ENCODE measurements around the gene MXD3. TPM values are rescaled to one million over a fixed set of nuclear protein-coding genes. Genes with fewer than 3 reads are reported as not detected.
"Not testable (repeated sequence)": the region's sequence is repeated elsewhere in the genome, so short reads cannot be mapped to it uniquely, and the experiment has no call there.

MXD3 gene
- 12.6 and 18.3 TPM in 2 replicates for total RNA-seq (2014; rRNA removed; shearing (Covaris generic); ENCODE audit: low replicate concordance)

DNA sequence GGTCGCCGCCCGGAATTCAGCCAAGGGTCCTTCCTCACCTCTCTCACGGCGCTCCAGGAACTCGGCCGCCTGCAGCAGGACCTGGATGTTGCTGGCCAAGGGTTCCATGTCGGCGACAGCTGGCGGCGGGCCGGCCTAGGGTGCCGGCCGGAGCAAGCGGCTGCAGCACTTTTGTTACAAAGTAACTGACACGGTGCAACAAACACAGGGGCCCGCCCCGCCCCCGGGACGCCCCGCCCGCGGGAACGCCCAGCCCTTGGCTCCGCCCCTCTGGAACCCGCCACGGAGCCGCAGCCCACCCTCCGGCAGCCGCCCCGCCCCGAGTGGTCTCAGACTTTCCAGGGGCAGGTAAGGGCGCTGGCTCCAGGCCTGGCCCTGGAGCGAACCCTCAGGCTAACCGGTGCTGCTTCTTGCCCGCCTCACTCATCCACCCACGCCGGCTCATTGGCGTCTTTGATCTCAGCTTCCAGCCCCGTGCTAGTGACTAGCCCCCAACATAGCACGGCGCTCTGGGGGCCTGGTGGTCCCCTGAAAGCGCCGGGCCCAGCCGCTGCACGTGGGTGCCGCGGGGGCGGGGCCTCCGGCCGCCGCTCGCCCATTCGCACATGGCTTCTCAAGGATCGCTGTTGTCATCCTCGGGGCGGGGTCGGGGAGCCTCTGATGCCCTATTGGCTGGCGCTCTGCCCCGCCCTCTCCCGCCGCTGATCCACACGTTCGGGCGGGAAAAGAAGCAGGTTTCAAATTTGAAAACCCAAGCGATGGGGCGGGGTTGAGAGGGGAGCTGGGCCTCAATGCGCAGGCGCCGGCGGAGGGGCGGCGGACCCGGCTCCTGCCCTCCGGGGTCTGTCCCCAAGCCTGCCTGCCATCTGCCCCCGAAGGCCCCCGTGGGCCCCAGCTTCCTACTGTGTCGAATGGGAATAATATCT lies at the start of gene MXD3:
Gene MXD3, minus strand, starts transcription at position 176 of the 926 bp plus-strand sequence. Its CDS starts 68 bp downstream, at position 108.
- peak within 1 kb of the TSS; percentile 94 for H3K4me3 ChIP-seq (ENCODE audit: low read length)
- peak within 1 kb of the TSS; percentile 74 for H3K4me2 ChIP-seq (ENCODE audit: low read depth, low read length, poor library complexity, severe bottlenecking)
- DNase-seq, result peak; percentile 99
- peak within 1 kb of the TSS; percentile 82 for H3K27ac ChIP-seq (ENCODE audit: low read length)
- H3K36me3 ChIP-seq (ENCODE audit: insufficient read depth, low read length), result no peaks in the 10 kb centered on the region
- 0 out of 2 replicates have a peak within 1 kb of the TSS, but pooled peaks have one; percentile 75 for H2AFZ ChIP-seq (ENCODE audit: low read length)
- peak within 1 kb of the TSS; percentile 93 for H3K9ac ChIP-seq (ENCODE audit: low read length)
- H3K4me1 ChIP-seq (ENCODE audit: low read length), result peaks cover 34% of the 10 kb centered on the region
- no peaks in the 10 kb centered on the region for H3K9me2 ChIP-seq (replicated peaks; ENCODE audit: insufficient read depth, low read length)
- H3K27me3 ChIP-seq (ENCODE audit: low read length), result no peaks in the 10 kb centered on the region
- H3K9me3 ChIP-seq (ENCODE audit: low read length), result no peaks in the 10 kb centered on the region
- no peaks in the 10 kb centered on the region for H3K79me2 ChIP-seq (ENCODE audit: low read length)
- peaks cover 10% of the 10 kb centered on the region for H4K20me1 ChIP-seq (ENCODE audit: insufficient read depth, low read depth, low read length)

DNA sequence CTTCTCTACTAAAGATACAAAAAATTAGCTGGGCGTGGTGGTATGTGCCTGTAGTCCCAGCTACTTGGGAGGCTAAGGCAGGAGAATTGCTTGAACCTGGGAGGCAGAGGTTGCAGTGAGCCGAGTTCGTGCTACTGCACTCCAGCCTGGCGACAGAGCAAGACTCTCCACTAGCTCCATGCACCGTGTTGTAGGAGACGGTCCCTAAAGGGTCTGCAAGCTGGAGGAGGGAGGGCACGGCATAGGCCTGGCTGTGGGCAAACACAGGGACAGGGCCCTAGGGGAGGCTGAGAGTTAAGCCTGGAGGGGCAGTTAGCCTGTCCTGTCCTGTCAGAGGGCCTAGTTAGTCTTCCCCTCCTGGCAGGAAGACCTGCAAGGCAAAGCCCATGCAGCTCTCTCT lies 49.0 kb upstream of the MXD3 start:
- not testable (repeated sequence) for H3K9me3 ChIP-seq (ENCODE audit: low read length); H3K36me3 ChIP-seq (ENCODE audit: insufficient read depth, low read length); H3K4me3 ChIP-seq (ENCODE audit: low read length); H4K20me1 ChIP-seq (ENCODE audit: insufficient read depth, low read depth, low read length); H2AFZ ChIP-seq (ENCODE audit: low read length); H3K27ac ChIP-seq (ENCODE audit: low read length); DNase-seq; H3K9me2 ChIP-seq (replicated peaks; ENCODE audit: insufficient read depth, low read length); H3K27me3 ChIP-seq (ENCODE audit: low read length)
- Histone ChIP-seq H3K9ac (ENCODE audit: low read length) (peak overlapping the region; percentile 60; the same call in 1 of the 2 replicates), H3K4me2 (ENCODE audit: low read depth, low read length, poor library complexity, severe bottlenecking) (peak overlapping the region; percentile 75), H3K4me1 (ENCODE audit: low read length) (peaks cover 58% of the 10 kb centered on the region), H3K79me2 (ENCODE audit: low read length) (peaks cover 23% of the 10 kb centered on the region)

- Histone ChIP-seq H3K4me3 (ENCODE audit: low read length) (no peak overlapping the region; the same call in 1 of the 2 replicates), H3K27me3 (ENCODE audit: low read length) (no peaks in the 10 kb centered on the region), H3K9me3 (ENCODE audit: low read length) (0 out of 2 replicates have a peak, but pooled peaks cover 3% of the 10 kb centered on the region), H3K4me2 (ENCODE audit: low read depth, low read length, poor library complexity, severe bottlenecking) (peak overlapping the region; percentile 82), H3K9ac (ENCODE audit: low read length) (peak overlapping the region; percentile 87; the same call in 1 of the 2 replicates), H3K27ac (ENCODE audit: low read length) (no peak overlapping the region), H3K79me2 (ENCODE audit: low read length) (peaks cover 23% of the 10 kb centered on the region), H2AFZ (ENCODE audit: low read length) (no peak overlapping the region), H3K36me3 (ENCODE audit: insufficient read depth, low read length) (no peaks in the 10 kb centered on the region; the same call in 1 of the 2 replicates), H3K4me1 (ENCODE audit: low read length) (peaks cover 58% of the 10 kb centered on the region), H4K20me1 (ENCODE audit: insufficient read depth, low read depth, low read length) (no peaks in the 10 kb centered on the region), H3K9me2 (replicated peaks; ENCODE audit: insufficient read depth, low read length) (no peaks in the 10 kb centered on the region)
- no peak for DNase-seq
These were observed 48.2 kb upstream of the MXD3 start for GRCh38 chr5:177359860-177360259.

- DNase-seq, result no peak
- H3K4me3 ChIP-seq (ENCODE audit: low read length), result no peak overlapping the region; the same call in 1 of the 2 replicates
- no peak overlapping the region for H2AFZ ChIP-seq (ENCODE audit: low read length)
These were observed 47.8 kb upstream of the MXD3 start for GRCh38 chr5:177359451-177359851.

DNA sequence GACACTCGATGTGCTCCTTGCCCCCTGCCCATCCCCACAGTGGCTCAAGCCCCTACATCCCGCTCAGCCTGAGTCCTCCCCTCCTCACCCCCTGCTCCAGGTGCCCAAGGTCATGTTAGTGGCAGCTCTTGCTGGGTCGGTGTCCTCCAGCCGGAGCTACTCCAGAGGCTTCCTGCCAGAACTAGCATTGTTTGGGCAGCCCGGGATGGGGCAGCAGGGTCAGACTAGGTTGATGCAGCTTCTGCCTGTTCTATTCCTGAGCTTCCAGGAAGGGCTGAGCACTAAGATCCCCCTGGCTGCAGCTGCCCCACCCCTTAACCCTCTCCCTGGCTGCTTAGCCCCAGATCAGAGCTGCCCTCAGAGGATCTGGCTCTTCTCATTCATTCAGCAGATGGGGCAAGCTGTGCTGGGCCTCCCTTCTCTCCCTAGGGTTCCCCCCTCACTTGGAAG lies 46.7 kb upstream of the MXD3 start:
- Histone ChIP-seq H2AFZ (ENCODE audit: low read length) (peak overlapping the region; percentile 93), H3K4me2 (ENCODE audit: low read depth, low read length, poor library complexity, severe bottlenecking) (peak overlapping the region; percentile 82), H3K9me3 (ENCODE audit: low read length) (0 out of 2 replicates have a peak, but pooled peaks cover 3% of the 10 kb centered on the region), H3K27me3 (ENCODE audit: low read length) (no peaks in the 10 kb centered on the region), H3K9ac (ENCODE audit: low read length) (peak overlapping the region; percentile 87), H3K79me2 (ENCODE audit: low read length) (peaks cover 23% of the 10 kb centered on the region), H3K36me3 (ENCODE audit: insufficient read depth, low read length) (no peaks in the 10 kb centered on the region; the same call in 1 of the 2 replicates), H3K4me3 (ENCODE audit: low read length) (peak overlapping the region; percentile 92), H3K27ac (ENCODE audit: low read length) (peak overlapping the region; percentile 67), H3K4me1 (ENCODE audit: low read length) (peaks cover 54% of the 10 kb centered on the region), H3K9me2 (replicated peaks; ENCODE audit: insufficient read depth, low read length) (no peaks in the 10 kb centered on the region), H4K20me1 (ENCODE audit: insufficient read depth, low read depth, low read length) (no peaks in the 10 kb centered on the region)
- DNase-seq, result no peak

More at GRCh38 chr5:177359451-177359851, 47.8 kb upstream of the MXD3 start:
- Histone ChIP-seq H3K36me3 (ENCODE audit: insufficient read depth, low read length) (no peaks in the 10 kb centered on the region; the same call in 1 of the 2 replicates), H3K27ac (ENCODE audit: low read length) (no peak overlapping the region), H3K27me3 (ENCODE audit: low read length) (no peaks in the 10 kb centered on the region), H3K9ac (ENCODE audit: low read length) (peak overlapping the region; percentile 87), H3K9me3 (ENCODE audit: low read length) (0 out of 2 replicates have a peak, but pooled peaks cover 3% of the 10 kb centered on the region), H3K79me2 (ENCODE audit: low read length) (peaks cover 23% of the 10 kb centered on the region), H3K4me2 (ENCODE audit: low read depth, low read length, poor library complexity, severe bottlenecking) (peak overlapping the region; percentile 82), H4K20me1 (ENCODE audit: insufficient read depth, low read depth, low read length) (no peaks in the 10 kb centered on the region), H3K4me1 (ENCODE audit: low read length) (peaks cover 58% of the 10 kb centered on the region), H3K9me2 (replicated peaks; ENCODE audit: insufficient read depth, low read length) (no peaks in the 10 kb centered on the region)

DNA sequence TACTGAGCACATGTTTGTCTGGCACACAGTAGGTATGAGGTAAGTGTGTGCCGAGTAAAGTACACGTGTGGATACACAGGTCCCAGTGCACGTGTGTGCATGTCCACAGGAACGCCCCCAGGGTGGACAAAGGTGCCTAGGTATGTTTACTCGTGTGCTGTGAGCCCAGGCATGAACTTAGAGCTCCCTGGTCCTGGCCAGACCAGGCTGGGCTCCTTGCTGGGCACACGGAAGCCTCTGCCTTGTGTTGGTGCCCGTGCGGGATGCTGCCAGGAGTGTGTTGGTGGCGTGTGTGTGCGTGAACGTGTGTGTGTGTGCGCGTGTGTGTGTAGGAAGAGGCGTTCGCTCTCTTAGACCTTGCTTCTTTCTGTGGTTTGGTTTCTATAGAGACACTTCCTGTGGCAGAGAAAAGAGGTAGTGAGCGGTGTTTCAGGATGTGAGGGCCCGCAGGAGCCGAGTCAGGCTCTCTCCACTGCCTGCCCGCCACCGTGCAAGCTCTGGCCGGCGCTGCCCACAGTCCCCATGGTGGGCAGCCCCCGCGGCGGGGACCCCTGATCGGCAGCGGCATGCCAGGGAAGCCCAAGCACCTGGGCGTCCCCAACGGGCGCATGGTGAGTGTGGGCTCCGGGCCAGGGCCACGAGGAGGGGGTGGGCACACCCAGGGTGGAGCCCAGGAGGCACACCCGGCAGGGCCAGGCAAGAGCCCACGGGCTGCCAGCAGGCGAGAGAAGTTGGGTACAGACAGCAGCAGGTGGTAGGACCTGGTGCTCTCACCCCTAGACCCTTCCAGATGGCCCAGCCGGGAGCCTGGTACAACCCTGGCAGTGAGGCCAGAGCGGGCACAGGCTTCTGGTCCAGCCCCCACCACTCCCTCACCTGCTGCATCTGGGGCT lies 46.0 kb upstream of the MXD3 start, which contains the start of gene RGS14:
Gene RGS14, plus strand, starts transcription at position 466 of the 893 bp plus-strand sequence. Its CDS starts 101 bp downstream, at position 567.
- Histone ChIP-seq H3K79me2 (ENCODE audit: low read length) (peaks cover 23% of the 10 kb centered on the region), H3K9me3 (ENCODE audit: low read length) (0 out of 2 replicates have a peak, but pooled peaks cover 3% of the 10 kb centered on the region), H2AFZ (ENCODE audit: low read length) (peak within 1 kb of the TSS; percentile 93), H3K27me3 (ENCODE audit: low read length) (no peaks in the 10 kb centered on the region), H3K36me3 (ENCODE audit: insufficient read depth, low read length) (no peaks in the 10 kb centered on the region; the same call in 1 of the 2 replicates), H3K4me3 (ENCODE audit: low read length) (peak within 1 kb of the TSS; percentile 92), H3K4me2 (ENCODE audit: low read depth, low read length, poor library complexity, severe bottlenecking) (peak within 1 kb of the TSS; percentile 82), H3K27ac (ENCODE audit: low read length) (peak within 1 kb of the TSS; percentile 67), H3K9me2 (replicated peaks; ENCODE audit: insufficient read depth, low read length) (no peaks in the 10 kb centered on the region), H4K20me1 (ENCODE audit: insufficient read depth, low read depth, low read length) (no peaks in the 10 kb centered on the region), H3K4me1 (ENCODE audit: low read length) (peaks cover 47% of the 10 kb centered on the region), H3K9ac (ENCODE audit: low read length) (peak within 1 kb of the TSS; percentile 87)
- DNase-seq, result peak; percentile 95

DNA sequence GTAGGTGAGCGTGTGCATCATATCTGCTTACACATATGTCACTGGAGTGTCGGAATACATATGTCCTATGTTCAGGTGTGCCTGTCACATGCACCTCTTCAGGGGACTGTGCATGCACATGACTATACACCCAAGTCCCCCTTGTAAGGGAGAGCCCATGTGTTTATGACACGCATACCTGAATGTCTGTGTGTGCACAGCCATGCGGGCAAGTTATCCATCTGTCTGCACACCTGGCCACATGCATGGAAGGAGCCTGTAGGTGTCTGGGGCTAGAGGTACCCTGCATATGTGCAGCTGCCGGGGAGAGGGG lies 45.4 kb upstream of the MXD3 start:
- H3K9me3 ChIP-seq (ENCODE audit: low read length), result 0 out of 2 replicates have a peak, but pooled peaks cover 3% of the 10 kb centered on the region
- no peaks in the 10 kb centered on the region for H3K9me2 ChIP-seq (replicated peaks; ENCODE audit: insufficient read depth, low read length)
- peaks cover 44% of the 10 kb centered on the region for H3K4me1 ChIP-seq (ENCODE audit: low read length)
- no peaks in the 10 kb centered on the region for H3K27me3 ChIP-seq (ENCODE audit: low read length)
- peak overlapping the region; percentile 93; the same call in 1 of the 2 replicates for H2AFZ ChIP-seq (ENCODE audit: low read length)
- H3K4me3 ChIP-seq (ENCODE audit: low read length), result peak overlapping the region; percentile 92
- peak overlapping the region; percentile 67 for H3K27ac ChIP-seq (ENCODE audit: low read length)
- H3K36me3 ChIP-seq (ENCODE audit: insufficient read depth, low read length), result no peaks in the 10 kb centered on the region; the same call in 1 of the 2 replicates
- peak overlapping the region; percentile 82 for H3K4me2 ChIP-seq (ENCODE audit: low read depth, low read length, poor library complexity, severe bottlenecking)
- no peaks in the 10 kb centered on the region for H4K20me1 ChIP-seq (ENCODE audit: insufficient read depth, low read depth, low read length)
- H3K79me2 ChIP-seq (ENCODE audit: low read length), result peaks cover 23% of the 10 kb centered on the region
- DNase-seq, result no peak
- peak overlapping the region; percentile 87 for H3K9ac ChIP-seq (ENCODE audit: low read length)

Measured in Karpas-422 (cell line).